ENCODE results near the gene PSME3IP1.

- TF ChIP-seq POLR2A (IDR thresholded peaks at IDR 0.05) (no peak), EP300 (IDR thresholded peaks at IDR 0.05) (no peak)
- TF ChIP-seq, protein P1, sequence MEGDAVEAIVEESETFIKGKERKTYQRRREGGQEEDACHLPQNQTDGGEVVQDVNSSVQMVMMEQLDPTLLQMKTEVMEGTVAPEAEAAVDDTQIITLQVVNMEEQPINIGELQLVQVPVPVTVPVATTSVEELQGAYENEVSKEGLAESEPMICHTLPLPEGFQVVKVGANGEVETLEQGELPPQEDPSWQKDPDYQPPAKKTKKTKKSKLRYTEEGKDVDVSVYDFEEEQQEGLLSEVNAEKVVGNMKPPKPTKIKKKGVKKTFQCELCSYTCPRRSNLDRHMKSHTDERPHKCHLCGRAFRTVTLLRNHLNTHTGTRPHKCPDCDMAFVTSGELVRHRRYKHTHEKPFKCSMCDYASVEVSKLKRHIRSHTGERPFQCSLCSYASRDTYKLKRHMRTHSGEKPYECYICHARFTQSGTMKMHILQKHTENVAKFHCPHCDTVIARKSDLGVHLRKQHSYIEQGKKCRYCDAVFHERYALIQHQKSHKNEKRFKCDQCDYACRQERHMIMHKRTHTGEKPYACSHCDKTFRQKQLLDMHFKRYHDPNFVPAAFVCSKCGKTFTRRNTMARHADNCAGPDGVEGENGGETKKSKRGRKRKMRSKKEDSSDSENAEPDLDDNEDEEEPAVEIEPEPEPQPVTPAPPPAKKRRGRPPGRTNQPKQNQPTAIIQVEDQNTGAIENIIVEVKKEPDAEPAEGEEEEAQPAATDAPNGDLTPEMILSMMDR (IDR thresholded peaks at IDR 0.05) = no peak
These were observed 37.4 kb downstream of the PSME3IP1 start for GRCh38 chr16:57148481-57148880.
